ENCODE data around the gene DCTN3. TPM values are rescaled to one million over a fixed set of nuclear protein-coding genes. Genes with fewer than 3 reads are reported as not detected.

DCTN3 gene
- total RNA-seq, 3 donors from 2014 or later (not counting 1 experiment from before 2014, with no cell fraction given), result 135 to 171 (median 147) TPM

- ATAC-seq (no peak), DNase-seq (no peak)
- H3K9me3 ChIP-seq (ENCODE audit: control insufficient read depth, insufficient read depth, low read length), result no peaks in the 10 kb centered on the region
- peaks cover 53 to 59% of the 10 kb centered on the region in 2 donors for H3K27me3 Mint-ChIP-seq (ENCODE audit: low read depth in 2 of 2)
- no peak overlapping the region for H3K4me3 ChIP-seq (ENCODE audit: low read length)
- intact Hi-C loops (cut with micrococcal nuclease), result no loop called here
- H3K27ac ChIP-seq (ENCODE audit: low read length), result no peak overlapping the region
- TF ChIP-seq, protein P1, sequence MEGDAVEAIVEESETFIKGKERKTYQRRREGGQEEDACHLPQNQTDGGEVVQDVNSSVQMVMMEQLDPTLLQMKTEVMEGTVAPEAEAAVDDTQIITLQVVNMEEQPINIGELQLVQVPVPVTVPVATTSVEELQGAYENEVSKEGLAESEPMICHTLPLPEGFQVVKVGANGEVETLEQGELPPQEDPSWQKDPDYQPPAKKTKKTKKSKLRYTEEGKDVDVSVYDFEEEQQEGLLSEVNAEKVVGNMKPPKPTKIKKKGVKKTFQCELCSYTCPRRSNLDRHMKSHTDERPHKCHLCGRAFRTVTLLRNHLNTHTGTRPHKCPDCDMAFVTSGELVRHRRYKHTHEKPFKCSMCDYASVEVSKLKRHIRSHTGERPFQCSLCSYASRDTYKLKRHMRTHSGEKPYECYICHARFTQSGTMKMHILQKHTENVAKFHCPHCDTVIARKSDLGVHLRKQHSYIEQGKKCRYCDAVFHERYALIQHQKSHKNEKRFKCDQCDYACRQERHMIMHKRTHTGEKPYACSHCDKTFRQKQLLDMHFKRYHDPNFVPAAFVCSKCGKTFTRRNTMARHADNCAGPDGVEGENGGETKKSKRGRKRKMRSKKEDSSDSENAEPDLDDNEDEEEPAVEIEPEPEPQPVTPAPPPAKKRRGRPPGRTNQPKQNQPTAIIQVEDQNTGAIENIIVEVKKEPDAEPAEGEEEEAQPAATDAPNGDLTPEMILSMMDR (IDR thresholded peaks at IDR 0.05), result no peak
- peaks cover 14% of the 10 kb centered on the region for H3K4me1 ChIP-seq (ENCODE audit: control insufficient read depth, insufficient read depth, low read length)
- H3K36me3 ChIP-seq (ENCODE audit: control insufficient read depth, insufficient read depth, low read length), result no peaks in the 10 kb centered on the region
- H3K27ac Mint-ChIP-seq, result no peak overlapping the region
- no peaks in the 10 kb centered on the region for H3K9me3 Mint-ChIP-seq
- H3K27me3 ChIP-seq (ENCODE audit: control insufficient read depth, insufficient read depth, low read length), result peaks cover 14% of the 10 kb centered on the region
- H3K4me1 Mint-ChIP-seq, result peaks cover 9 to 26% of the 10 kb centered on the region in 2 donors
- H3K4me3 Mint-ChIP-seq, result no peak overlapping the region
- 25% methylated on average over 8 of the region's 11 CpGs for WGBS (ENCODE audit: insufficient coverage)
- H3K36me3 Mint-ChIP-seq, result no peaks in the 10 kb centered on the region
These were observed 34.2 kb downstream of the DCTN3 start for GRCh38 chr9:34585946-34586669.

DNA sequence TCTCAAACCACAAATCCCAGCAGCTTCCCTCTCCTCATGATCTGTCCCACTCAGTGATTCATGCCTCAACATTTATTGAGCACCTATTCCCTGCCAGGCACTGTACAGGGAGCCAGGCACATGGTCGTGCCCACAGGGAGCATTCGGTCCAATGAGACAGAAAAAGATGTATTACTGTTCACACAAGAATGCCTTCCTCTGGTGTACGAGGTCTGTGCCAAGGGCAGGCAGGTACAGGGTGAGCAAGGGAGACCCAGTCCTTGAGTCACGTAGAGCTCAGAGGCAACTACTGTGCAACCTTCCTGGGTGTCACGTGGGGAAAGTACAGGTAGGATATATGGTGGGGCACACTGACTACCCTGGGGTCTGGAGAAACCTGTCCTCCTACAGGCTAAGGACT, 35.3 kb downstream of the DCTN3 start:
- intact Hi-C loops (cut with micrococcal nuclease), result no loop called here
- peaks cover 3% of the 10 kb centered on the region for H3K4me1 ChIP-seq (ENCODE audit: control insufficient read depth, insufficient read depth, low read length)
- no peaks in the 10 kb centered on the region for H3K36me3 ChIP-seq (ENCODE audit: control insufficient read depth, insufficient read depth, low read length)
- H3K27me3 ChIP-seq (ENCODE audit: control insufficient read depth, insufficient read depth, low read length), result peaks cover 7% of the 10 kb centered on the region
- H3K27me3 Mint-ChIP-seq (ENCODE audit: low read depth in 2 of 2), result peaks cover 57 to 70% of the 10 kb centered on the region in 2 donors
- no peaks in the 10 kb centered on the region for H3K9me3 Mint-ChIP-seq
- H3K27ac Mint-ChIP-seq, result no peak overlapping the region
- no peak overlapping the region for H3K27ac ChIP-seq (ENCODE audit: low read length)
- no peaks in the 10 kb centered on the region for H3K36me3 Mint-ChIP-seq
- no peak for ATAC-seq
- no peak overlapping the region for H3K4me3 ChIP-seq (ENCODE audit: low read length)
- 73% methylated on average over 5 of the region's 5 CpGs for WGBS (ENCODE audit: insufficient coverage)
- peaks cover 2 to 19% of the 10 kb centered on the region in 2 donors for H3K4me1 Mint-ChIP-seq
- TF ChIP-seq, protein P1 (IDR thresholded peaks at IDR 0.05), result no peak
- H3K4me3 Mint-ChIP-seq, result no peak overlapping the region
- DNase-seq, result no peak
- H3K9me3 ChIP-seq (ENCODE audit: control insufficient read depth, insufficient read depth, low read length), result no peaks in the 10 kb centered on the region

- Mint-ChIP-seq H3K36me3 (no peaks in the 10 kb centered on the region), H3K27me3 (ENCODE audit: low read depth in 2 of 2) (peaks cover 52 to 74% of the 10 kb centered on the region in 2 donors), H3K9me3 (no peaks in the 10 kb centered on the region), H3K4me1 (peaks cover 0 to 7% of the 10 kb centered on the region in 2 donors), H3K4me3 (no peak overlapping the region), H3K27ac (no peak overlapping the region)
- TF ChIP-seq, protein P1 (IDR thresholded peaks at IDR 0.05), result no peak
- no peak overlapping the region for H3K27ac ChIP-seq (ENCODE audit: low read length)
- H3K27me3 ChIP-seq (ENCODE audit: control insufficient read depth, insufficient read depth, low read length), result peaks cover 15% of the 10 kb centered on the region
- WGBS (ENCODE audit: insufficient coverage), result 93% methylated on average over 4 of the region's 5 CpGs
- H3K9me3 ChIP-seq (ENCODE audit: control insufficient read depth, insufficient read depth, low read length), result no peaks in the 10 kb centered on the region
- DNase-seq, result no peak
- no peaks in the 10 kb centered on the region for H3K36me3 ChIP-seq (ENCODE audit: control insufficient read depth, insufficient read depth, low read length)
- ATAC-seq, result no peak
- peaks cover 5% of the 10 kb centered on the region for H3K4me1 ChIP-seq (ENCODE audit: control insufficient read depth, insufficient read depth, low read length)
- H3K4me3 ChIP-seq (ENCODE audit: low read length), result no peak overlapping the region
- intact Hi-C loops (cut with micrococcal nuclease), result no loop called here
These were observed 37.5 kb downstream of the DCTN3 start for GRCh38 chr9:34582787-34583186.

GRCh38 chr9:34581318-34581717, 39.0 kb downstream of the DCTN3 start:
- TF ChIP-seq, protein P1 (IDR thresholded peaks at IDR 0.05), result no peak
- H3K27ac Mint-ChIP-seq, result no peak overlapping the region
- peaks cover 0 to 14% of the 10 kb centered on the region in 2 donors for H3K4me1 Mint-ChIP-seq
- DNase-seq (no peak), ATAC-seq (no peak)
- H3K27me3 ChIP-seq (ENCODE audit: control insufficient read depth, insufficient read depth, low read length), result peaks cover 25% of the 10 kb centered on the region
- no peaks in the 10 kb centered on the region for H3K9me3 ChIP-seq (ENCODE audit: control insufficient read depth, insufficient read depth, low read length)
- H3K36me3 ChIP-seq (ENCODE audit: control insufficient read depth, insufficient read depth, low read length), result no peaks in the 10 kb centered on the region
- H3K4me3 Mint-ChIP-seq, result no peak overlapping the region
- no peaks in the 10 kb centered on the region for H3K36me3 Mint-ChIP-seq
- intact Hi-C loops (cut with micrococcal nuclease), result no loop called here
- H3K27ac ChIP-seq (ENCODE audit: low read length), result no peak overlapping the region
- no peaks in the 10 kb centered on the region for H3K9me3 Mint-ChIP-seq
- no peak overlapping the region for H3K4me3 ChIP-seq (ENCODE audit: low read length)
- 82% methylated on average over 3 of the region's 3 CpGs for WGBS (ENCODE audit: insufficient coverage)
- H3K27me3 Mint-ChIP-seq (ENCODE audit: low read depth in 2 of 2), result peaks cover 54 to 71% of the 10 kb centered on the region in 2 donors
- peaks cover 8% of the 10 kb centered on the region for H3K4me1 ChIP-seq (ENCODE audit: control insufficient read depth, insufficient read depth, low read length)

All from natural killer cell (primary cell).